Caco-2 (cell line): Measurements from ENCODE around the gene ANKS3. TPM values are rescaled to one million over a fixed set of nuclear protein-coding genes. Genes with fewer than 3 reads are reported as not detected.

ENCODE experiments used
- BruUV-seq: library from RNA; stranded (reverse); fragments of 400-500 nt; replicated peaks from 2 replicates; lab custom pipeline; 2021; lab: Mats Ljungman, UMichigan
- CTCF ChIA-PET: fragments of 300-600 bp; sonication (Branson Sonifier 250); formaldehyde crosslinking; loops from one replicate; lab custom pipeline; 2022; ENCODE audit warnings: antibody characterized with exemption; lab: Charles Lee
- POLR2A ChIA-PET: fragments of 300-600 bp; sonication (Branson Sonifier 250); formaldehyde crosslinking; loops from one replicate; lab custom pipeline; 2022; ENCODE audit warnings: antibody characterized with exemption; lab: Charles Lee
- DNase-seq, 2 experiments: peaks; one replicate each; pipeline versions ENCODE4 v3.0.0 to v3.0.0-alpha.2; 2020 to 2022
- H3K27me3 ChIP-seq: replicated peaks from 2 replicates; pipeline ENCODE4 v1.6.0; 2011; ENCODE audit warnings: low read length; ENCODE audit not compliant: control insufficient read depth, insufficient read depth
- H3K36me3 ChIP-seq: 2 replicates; pipeline ENCODE4 v1.5.1; 2011; ENCODE audit warnings: low read length; ENCODE audit not compliant: control insufficient read depth, insufficient read depth
- H3K4me1 ChIP-seq: fragments of 250-450 bp; sonication (Bioruptor Pico); 2 replicates; pipeline ENCODE4 v1.5.1; 2020; ENCODE audit warnings: mild to moderate bottlenecking
- H3K4me3 ChIP-seq: 2 replicates; pipeline ENCODE4 v1.5.1; 2011; ENCODE audit warnings: low read depth, mild to moderate bottlenecking, control low read depth, low read length
- H3K9me3 ChIP-seq: fragments of 250-450 bp; sonication (Bioruptor Pico); 2 replicates; pipeline ENCODE4 v1.5.1; 2020; ENCODE audit warnings: mild to moderate bottlenecking, moderate library complexity
- H3K27ac Mint-ChIP-seq: one replicate; pipeline ENCODE4 v1.8.0; 2022; ENCODE audit warnings: mixed read lengths; ENCODE audit not compliant: unreplicated experiment
- H3K27me3 Mint-ChIP-seq: one replicate; pipeline ENCODE4 v1.8.0; 2022; ENCODE audit warnings: mixed read lengths; ENCODE audit not compliant: insufficient read depth, unreplicated experiment
- H3K36me3 Mint-ChIP-seq: one replicate; pipeline ENCODE4 v1.8.0; 2022; ENCODE audit warnings: mild to moderate bottlenecking, mixed read lengths; ENCODE audit not compliant: insufficient read depth, unreplicated experiment
- H3K4me1 Mint-ChIP-seq: one replicate; pipeline ENCODE4 v1.8.0; 2022; ENCODE audit warnings: low read depth, mixed read lengths; ENCODE audit not compliant: unreplicated experiment
- H3K4me3 Mint-ChIP-seq: one replicate; pipeline ENCODE4 v1.8.0; 2022; ENCODE audit warnings: mild to moderate bottlenecking, moderate library complexity, mixed read lengths; ENCODE audit not compliant: unreplicated experiment
- H3K9me3 Mint-ChIP-seq: one replicate; pipeline ENCODE4 v1.8.0; 2022; ENCODE audit warnings: mixed read lengths; ENCODE audit not compliant: unreplicated experiment
- intact Hi-C: fragments of 100-400 bp; cut with micrococcal nuclease; formaldehyde crosslinking; loops from one replicate; pipeline ENCODE4 v1.10.0; 2022; ENCODE audit not compliant: unreplicated experiment
- total RNA-seq: library from RNA; stranded (reverse); gene quantifications from 2 replicates; pipeline ENCODE4 v1.2.3, GENCODE V29; 2022
- TF ChIP-seq, protein P1 (sequence below), 2 experiments: fragments of 200-600 bp in 1 of 2; IDR thresholded peaks; 1 replicate in 1 of 2; 2 replicates in 1 of 2; pipeline versions ENCODE4 v1.5.1 to v1.8.0; 2011 to 2022; ENCODE audit warnings: antibody characterized with exemption in 1 of 2, control low read depth in 1 of 2, inconsistent platforms in 1 of 2, low read depth in 1 of 2, low read length in 1 of 2, mild to moderate bottlenecking in 1 of 2, moderate library complexity in 1 of 2; ENCODE audit not compliant: insufficient read depth in 1 of 2, severe bottlenecking in 1 of 2, unreplicated experiment in 1 of 2

The ANKS3 gene
- total RNA-seq, 1 experiment from 2014 or later = 28.1 TPM

DNA sequence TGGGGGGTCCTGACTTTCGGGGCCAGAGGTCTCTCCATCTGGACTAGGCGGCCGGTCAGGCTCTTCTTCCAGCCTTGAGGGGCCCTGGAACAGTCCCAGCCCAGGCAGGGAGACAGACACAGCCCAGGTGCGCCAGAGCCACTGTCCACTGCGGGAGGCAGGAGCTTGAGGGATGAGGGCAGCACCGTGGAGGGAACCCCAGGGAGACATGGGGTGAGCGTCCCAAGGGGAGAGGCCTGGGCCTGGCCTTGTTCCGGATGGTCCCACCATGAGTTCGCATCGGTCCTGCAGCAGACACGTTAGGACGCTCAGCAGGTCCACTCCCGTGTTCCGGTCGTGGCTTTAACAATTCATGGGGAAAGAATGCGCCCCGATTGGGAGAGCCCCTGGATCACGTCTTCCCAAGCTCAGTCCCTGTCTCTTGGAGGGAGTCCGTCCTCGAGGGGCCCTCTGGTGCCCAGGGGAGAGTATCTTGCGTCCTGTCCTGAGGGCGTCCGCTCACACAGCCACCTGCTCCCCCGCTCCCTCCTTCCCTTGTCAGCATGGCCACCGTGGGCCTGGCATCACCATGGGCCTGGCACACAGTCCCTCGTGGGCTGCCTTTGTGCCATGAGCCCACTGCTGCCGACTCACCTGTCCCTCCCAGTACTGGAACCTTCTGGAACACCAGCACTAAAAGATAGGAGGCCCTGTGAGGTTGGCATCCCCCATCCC is 47.4 kb downstream of the ANKS3 start:
- H3K4me1 ChIP-seq = no peaks in the 10 kb centered on the region
- H3K36me3 ChIP-seq = peaks cover 7% of the 10 kb centered on the region
- Mint-ChIP-seq H3K9me3 (no peaks in the 10 kb centered on the region), H3K27me3 (no peaks in the 10 kb centered on the region), H3K4me1 (no peaks in the 10 kb centered on the region), H3K36me3 (peaks cover 4% of the 10 kb centered on the region), H3K4me3 (no peak overlapping the region), H3K27ac (no peak overlapping the region)
- no peaks in the 10 kb centered on the region for H3K9me3 ChIP-seq
- TF ChIP-seq, protein P1, sequence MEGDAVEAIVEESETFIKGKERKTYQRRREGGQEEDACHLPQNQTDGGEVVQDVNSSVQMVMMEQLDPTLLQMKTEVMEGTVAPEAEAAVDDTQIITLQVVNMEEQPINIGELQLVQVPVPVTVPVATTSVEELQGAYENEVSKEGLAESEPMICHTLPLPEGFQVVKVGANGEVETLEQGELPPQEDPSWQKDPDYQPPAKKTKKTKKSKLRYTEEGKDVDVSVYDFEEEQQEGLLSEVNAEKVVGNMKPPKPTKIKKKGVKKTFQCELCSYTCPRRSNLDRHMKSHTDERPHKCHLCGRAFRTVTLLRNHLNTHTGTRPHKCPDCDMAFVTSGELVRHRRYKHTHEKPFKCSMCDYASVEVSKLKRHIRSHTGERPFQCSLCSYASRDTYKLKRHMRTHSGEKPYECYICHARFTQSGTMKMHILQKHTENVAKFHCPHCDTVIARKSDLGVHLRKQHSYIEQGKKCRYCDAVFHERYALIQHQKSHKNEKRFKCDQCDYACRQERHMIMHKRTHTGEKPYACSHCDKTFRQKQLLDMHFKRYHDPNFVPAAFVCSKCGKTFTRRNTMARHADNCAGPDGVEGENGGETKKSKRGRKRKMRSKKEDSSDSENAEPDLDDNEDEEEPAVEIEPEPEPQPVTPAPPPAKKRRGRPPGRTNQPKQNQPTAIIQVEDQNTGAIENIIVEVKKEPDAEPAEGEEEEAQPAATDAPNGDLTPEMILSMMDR (IDR thresholded peaks at IDR 0.05; ENCODE audit: insufficient read depth in 1 of 2, low read depth in 1 of 2, low read length in 1 of 2, severe bottlenecking in 1 of 2, unreplicated experiment in 1 of 2) = no peak
- BruUV-seq = no TSS peak
- H3K4me3 ChIP-seq = no peak overlapping the region
- CTCF ChIA-PET = no interaction called here
- DNase-seq = no peak
- intact Hi-C loops = no loop called here
- POLR2A ChIA-PET = no interaction called here
- no peaks in the 10 kb centered on the region for H3K27me3 ChIP-seq

DNA sequence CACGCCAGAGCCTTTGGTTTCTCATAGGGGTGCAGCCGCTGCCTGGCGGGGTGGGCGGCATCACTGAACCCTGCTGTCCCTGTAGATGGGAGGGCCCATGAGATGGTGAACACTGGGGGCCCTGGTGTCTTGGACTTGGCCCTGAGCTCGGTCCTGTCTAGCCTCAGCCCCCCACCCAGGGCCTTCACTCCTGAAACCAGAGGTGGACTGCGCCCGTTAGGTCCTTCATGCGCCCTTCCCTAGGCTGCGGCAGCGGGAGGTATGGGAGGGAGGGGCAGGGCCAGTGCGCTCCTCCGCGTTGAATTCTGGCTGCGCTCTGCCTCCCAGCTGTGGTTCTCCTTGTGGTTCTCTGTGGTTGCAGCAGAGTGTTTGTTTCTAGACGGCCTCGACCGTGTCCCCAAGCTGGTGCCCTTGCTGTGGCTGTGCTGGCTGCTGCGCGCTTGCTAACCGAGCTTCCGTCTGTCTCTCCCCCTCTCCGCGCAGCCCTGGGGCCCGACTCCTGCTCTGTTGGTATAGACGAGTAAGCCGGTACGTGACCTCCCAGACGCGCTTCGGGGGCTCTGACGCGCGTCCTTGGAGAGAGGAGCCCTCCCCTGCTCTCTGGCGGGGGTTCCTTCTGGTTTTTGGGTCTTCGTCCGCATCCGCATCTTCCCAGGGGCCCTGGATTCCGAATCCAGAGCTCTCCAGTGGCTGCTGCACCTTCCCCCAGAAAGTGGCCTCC is 48.1 kb downstream of the ANKS3 start:
- no TSS peak for BruUV-seq
- no peak for DNase-seq
- POLR2A ChIA-PET = no interaction called here
- Mint-ChIP-seq H3K4me3 (no peak overlapping the region), H3K27ac (no peak overlapping the region), H3K27me3 (no peaks in the 10 kb centered on the region), H3K9me3 (no peaks in the 10 kb centered on the region), H3K36me3 (peaks cover 11% of the 10 kb centered on the region), H3K4me1 (no peaks in the 10 kb centered on the region)
- no peaks in the 10 kb centered on the region for H3K9me3 ChIP-seq
- H3K4me1 ChIP-seq = no peaks in the 10 kb centered on the region
- intact Hi-C loops = no loop called here
- CTCF ChIA-PET = no interaction called here
- H3K36me3 ChIP-seq = peaks cover 7% of the 10 kb centered on the region
- no peak overlapping the region for H3K4me3 ChIP-seq
- H3K27me3 ChIP-seq = no peaks in the 10 kb centered on the region
- TF ChIP-seq, protein P1 (IDR thresholded peaks at IDR 0.05; ENCODE audit: insufficient read depth in 1 of 2, low read depth in 1 of 2, low read length in 1 of 2, severe bottlenecking in 1 of 2, unreplicated experiment in 1 of 2) = no peak

DNA sequence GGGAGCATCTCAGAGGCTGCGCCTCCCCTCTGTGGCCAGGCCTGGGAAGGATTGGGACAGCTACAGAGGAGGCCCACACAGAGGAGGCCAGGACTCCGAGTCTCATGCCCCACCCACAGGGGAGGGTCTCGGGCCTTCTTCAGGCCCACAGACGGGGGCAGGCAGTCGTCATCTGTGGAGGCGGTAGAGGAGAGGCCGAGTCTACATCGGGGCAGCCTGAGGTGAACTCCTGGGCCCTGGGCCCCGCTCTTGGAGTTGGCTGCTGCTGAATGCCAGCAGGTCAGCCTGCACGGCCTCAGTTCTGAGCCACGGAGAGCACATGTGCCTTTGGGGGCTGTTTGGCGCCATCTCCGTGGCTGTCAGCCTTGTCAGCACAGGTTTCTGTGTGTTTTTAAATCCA is 48.8 kb downstream of the ANKS3 start:
- Mint-ChIP-seq H3K9me3 (no peaks in the 10 kb centered on the region), H3K27me3 (no peaks in the 10 kb centered on the region), H3K36me3 (peaks cover 17% of the 10 kb centered on the region), H3K4me1 (no peaks in the 10 kb centered on the region), H3K4me3 (no peak overlapping the region), H3K27ac (no peak overlapping the region)
- POLR2A ChIA-PET = no interaction called here
- H3K4me1 ChIP-seq = no peaks in the 10 kb centered on the region
- no peak for DNase-seq
- CTCF ChIA-PET = no interaction called here
- BruUV-seq = no TSS peak
- H3K9me3 ChIP-seq = no peaks in the 10 kb centered on the region
- TF ChIP-seq, protein P1 (IDR thresholded peaks at IDR 0.05; ENCODE audit: insufficient read depth in 1 of 2, low read depth in 1 of 2, low read length in 1 of 2, severe bottlenecking in 1 of 2, unreplicated experiment in 1 of 2) = no peak
- H3K36me3 ChIP-seq = peaks cover 7% of the 10 kb centered on the region
- H3K27me3 ChIP-seq = no peaks in the 10 kb centered on the region
- intact Hi-C loops = no loop called here
- no peak overlapping the region for H3K4me3 ChIP-seq
